GM10266 (cell line): Measurements from ENCODE around the gene AKR1C8.
"Not testable (repeated sequence)": the region's sequence is repeated elsewhere in the genome, so short reads cannot be mapped to it uniquely, and the experiment has no call there.

Experiments used
- DNase-seq: peaks from one replicate; pipeline ENCODE4 v3.0.0; 2012; ENCODE audit errors: extremely low spot score
- TF ChIP-seq, protein P1 (sequence below): IDR thresholded peaks from 2 replicates; pipeline ENCODE4 v1.5.1; 2012; ENCODE audit warnings: mild to moderate bottlenecking, low read depth; ENCODE audit not compliant: control insufficient read depth, insufficient read depth; ENCODE audit errors: missing control alignments

AKR1C8 gene

DNA sequence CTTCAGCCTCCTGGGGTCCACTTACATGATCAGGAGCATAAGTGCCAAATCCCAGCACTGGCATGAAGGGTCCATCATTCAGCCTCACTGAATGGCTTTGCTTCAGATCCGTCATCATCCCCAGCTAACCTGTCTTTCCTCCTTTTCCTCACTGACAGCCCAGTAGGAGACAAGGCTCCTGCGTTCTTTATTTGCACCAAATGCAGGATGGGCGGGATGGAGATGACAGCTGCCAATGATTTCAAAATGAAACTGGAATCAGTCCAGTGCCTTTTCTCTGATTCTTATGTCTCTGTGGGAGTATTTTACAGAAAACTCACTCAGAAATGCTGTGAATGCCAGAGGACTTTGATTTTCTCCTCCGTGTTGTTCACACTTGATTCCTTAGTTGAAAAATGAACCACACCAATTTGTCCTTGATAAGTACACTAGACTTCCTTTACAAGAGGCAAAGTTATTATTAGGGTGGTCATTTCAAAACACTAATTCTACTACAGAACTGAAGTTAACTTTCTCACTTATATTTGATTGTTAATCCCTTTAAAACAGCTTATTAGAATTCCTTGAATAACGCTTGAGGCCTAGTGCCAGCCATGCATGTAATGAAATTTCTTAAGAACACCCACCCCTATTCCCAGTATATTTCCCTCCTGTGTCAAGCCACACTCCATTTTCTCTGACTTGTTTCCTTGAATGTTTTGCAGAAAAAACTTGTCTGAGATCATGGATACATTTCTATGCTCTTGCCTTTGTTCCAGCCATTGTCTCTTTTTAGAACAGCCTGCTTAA, at the start of gene AKR1C8:
AKR1C8 (minus strand) TSS at position 164 of the 789 bp plus-strand sequence; CDS start at position 118, 46 bp downstream.
- no peak for DNase-seq
- TF ChIP-seq, protein P1, sequence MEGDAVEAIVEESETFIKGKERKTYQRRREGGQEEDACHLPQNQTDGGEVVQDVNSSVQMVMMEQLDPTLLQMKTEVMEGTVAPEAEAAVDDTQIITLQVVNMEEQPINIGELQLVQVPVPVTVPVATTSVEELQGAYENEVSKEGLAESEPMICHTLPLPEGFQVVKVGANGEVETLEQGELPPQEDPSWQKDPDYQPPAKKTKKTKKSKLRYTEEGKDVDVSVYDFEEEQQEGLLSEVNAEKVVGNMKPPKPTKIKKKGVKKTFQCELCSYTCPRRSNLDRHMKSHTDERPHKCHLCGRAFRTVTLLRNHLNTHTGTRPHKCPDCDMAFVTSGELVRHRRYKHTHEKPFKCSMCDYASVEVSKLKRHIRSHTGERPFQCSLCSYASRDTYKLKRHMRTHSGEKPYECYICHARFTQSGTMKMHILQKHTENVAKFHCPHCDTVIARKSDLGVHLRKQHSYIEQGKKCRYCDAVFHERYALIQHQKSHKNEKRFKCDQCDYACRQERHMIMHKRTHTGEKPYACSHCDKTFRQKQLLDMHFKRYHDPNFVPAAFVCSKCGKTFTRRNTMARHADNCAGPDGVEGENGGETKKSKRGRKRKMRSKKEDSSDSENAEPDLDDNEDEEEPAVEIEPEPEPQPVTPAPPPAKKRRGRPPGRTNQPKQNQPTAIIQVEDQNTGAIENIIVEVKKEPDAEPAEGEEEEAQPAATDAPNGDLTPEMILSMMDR, result no peak

DNA sequence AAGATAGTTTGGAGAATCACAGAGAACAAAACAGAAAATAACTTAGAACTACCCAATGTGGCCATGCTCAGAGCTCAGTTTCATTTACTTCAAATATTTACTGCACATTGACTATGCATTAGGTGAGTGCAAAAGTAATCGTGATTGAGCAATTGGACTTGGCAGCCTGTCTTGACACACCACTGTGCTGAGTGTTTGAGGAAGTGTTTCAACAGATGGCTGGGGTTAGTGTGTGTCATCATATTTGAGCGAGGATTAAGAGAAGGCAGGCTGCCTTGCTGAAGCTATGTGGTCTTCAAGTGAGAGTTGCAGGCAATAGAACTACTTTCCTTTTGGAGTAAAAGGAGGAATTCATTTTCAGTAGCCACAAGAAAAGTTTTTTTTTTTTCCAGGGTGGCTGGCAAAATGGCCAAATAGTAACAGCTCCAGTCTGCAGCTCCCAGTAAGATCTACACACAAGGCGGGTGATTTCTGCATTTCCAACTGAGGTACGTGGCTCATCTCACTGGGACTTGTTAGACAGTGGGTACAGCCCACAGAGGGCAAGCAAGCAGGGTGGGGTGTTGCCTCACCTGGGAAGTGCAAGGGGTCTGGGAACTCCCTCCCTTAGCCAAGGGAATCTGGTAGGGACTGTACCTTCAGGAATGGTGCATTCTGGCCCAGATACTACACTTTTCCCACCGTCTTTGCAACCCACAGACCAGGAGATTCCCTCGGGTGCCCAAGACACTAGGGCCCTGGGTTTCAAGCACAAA, 49.3 kb upstream of the AKR1C8 start:
- no peak for DNase-seq
- TF ChIP-seq, protein P1, result no peak

DNA sequence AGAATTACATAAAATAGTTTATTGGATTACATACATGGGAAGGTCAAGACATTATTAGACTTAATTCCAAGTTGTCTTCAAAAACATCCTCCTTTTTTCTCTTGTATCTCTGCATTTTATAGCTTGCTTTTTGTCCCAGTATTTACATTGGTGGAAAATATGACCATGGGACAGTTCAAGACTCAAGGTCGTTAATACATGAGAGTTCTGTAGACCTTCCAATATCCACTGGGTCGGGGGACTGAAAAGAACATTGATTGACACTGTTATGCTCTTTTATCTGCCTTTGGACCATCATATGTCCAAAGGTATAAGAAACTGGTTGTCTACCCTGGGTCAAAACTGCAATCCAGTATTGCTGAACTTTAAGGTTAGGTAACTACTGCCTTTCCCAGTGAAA, 48.4 kb upstream of the AKR1C8 start:
- DNase-seq, result no peak
- TF ChIP-seq, protein P1, result no peak

DNA sequence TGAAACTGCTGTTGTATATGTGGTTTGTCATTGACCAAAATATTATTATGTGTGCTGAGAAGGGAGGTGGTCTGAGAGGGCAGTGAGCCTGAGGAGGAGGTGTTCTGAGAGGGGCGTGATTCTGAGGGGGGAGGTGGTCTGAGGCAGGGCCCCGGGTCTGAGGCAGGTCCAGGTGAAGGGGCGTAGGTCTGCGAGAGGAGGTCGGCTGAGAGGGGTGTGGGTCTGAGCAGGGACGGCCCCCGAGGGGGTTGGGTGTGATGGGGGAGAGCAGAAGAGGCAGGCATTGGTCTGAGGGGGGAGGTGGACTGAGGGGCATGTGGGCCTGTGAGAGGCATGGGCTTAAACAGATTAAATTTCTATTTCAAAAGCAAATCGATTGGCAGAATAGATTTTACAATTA, 44.1 kb upstream of the AKR1C8 start:
- no peak for DNase-seq
- TF ChIP-seq, protein P1, result no peak

DNA sequence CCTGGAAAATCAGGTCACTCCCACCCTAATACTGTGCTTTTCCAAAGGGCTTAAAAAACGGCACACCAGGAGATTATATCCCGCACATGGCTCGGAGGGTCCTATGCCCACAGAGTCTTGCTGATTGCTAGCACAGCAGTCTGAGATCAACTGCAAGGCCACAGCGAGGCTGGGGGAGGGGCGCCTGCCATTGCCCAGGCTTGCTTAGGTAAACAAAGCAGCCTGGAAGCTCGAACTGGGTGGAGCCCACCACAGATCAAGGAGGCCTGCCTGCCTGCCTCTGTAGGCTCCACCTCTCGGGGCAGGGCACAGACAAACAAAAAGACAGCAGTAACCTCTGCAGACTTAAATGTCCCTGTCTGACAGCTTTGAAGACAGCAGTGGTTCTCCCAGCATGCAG, 38.0 kb upstream of the AKR1C8 start:
- DNase-seq, result not testable (repeated sequence)

DNA sequence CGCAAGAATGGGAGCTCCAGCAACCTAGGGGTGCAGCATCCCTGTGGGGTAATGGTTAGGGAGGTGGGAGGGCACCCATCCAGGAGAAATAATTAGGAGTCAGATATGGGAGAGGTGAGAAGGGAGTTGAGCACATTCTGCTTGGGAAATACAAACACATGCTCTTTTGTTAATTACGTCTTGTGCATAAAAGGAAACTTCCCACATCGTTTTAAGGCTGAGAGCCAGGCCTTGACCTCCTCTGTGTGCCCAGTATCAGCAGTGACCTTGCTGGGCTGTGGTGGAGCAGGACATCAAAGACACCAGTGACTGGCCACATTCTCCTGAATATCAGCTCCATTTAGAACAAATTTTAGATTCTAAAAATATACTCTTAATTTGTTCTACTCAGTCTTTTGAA, 34.3 kb upstream of the AKR1C8 start:
- no peak for DNase-seq
- TF ChIP-seq, protein P1, result no peak

DNA sequence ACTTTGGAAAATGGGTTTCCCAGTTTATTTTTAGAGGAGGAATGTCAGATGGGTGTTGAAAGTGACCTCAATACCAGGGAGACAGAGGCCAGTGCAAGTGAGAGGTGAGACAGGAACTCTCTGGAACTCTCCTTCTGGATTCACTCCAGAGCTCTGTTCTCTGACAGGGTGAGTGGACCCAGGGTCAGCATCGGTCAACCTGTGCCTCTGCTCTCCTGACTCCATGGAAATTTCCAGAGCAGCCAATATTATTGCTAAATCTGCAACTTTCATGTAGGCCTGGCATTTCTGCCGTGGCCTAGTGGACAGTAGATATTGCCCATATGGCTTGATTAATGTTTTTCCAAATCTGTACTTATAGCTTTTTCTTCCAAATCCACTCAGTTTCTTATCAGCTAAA, 31.9 kb upstream of the AKR1C8 start:
- DNase-seq, result no peak
- TF ChIP-seq, protein P1, result no peak
